AG04449 (cell line): ENCODE results near the gene KMT2C.

Source experiments
- CTCF ChIA-PET: fragments of 350-600 bp; formaldehyde crosslinking; extraction: SDS; loops from one replicate; lab custom pipeline; 2021; ENCODE audit warnings: antibody characterized with exemption; lab: Yijun Ruan, JAX
- POLR2A ChIA-PET: fragments of 400-600, 350-600 bp; formaldehyde crosslinking; extraction: SDS; loops from one replicate; lab custom pipeline; 2020; ENCODE audit warnings: antibody characterized with exemption, inconsistent platforms; lab: Yijun Ruan, JAX
- DNase-seq: peaks from one replicate; pipeline ENCODE4 v3.0.0-alpha.2; 2010; ENCODE audit warnings: low read depth, low spot score
- H3K4me3 ChIP-seq: 2 replicates; pipeline ENCODE4 v1.5.1; 2011; ENCODE audit warnings: low read depth, mild to moderate bottlenecking, control low read depth, low read length
- TF ChIP-seq, protein P1 (sequence below): IDR thresholded peaks from one replicate; pipeline ENCODE4 v1.5.1; 2011; ENCODE audit warnings: mild to moderate bottlenecking, moderate library complexity, low read length, control low read depth, inconsistent platforms; ENCODE audit not compliant: insufficient read depth; ENCODE audit errors: missing control alignments

Gene KMT2C

DNA sequence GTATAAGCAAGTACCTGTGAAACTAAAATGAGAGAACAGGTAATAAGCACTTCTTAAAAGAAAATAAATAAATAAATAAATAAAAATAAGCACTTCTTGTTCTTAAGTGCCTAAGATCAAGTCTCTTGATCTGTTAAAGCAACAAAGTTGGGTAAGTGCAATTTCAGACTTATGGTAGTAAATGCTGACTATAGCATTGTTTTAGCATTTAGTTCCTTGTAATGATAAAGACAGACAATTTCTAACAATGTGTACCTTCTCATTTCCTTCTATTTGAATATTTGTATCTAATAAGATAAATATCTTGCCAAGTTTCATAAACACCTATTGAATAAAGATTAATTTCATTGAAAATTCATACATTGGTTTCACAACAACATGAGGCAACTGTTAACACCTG lies 323.0 kb downstream of the KMT2C start:
- TF ChIP-seq, protein P1, sequence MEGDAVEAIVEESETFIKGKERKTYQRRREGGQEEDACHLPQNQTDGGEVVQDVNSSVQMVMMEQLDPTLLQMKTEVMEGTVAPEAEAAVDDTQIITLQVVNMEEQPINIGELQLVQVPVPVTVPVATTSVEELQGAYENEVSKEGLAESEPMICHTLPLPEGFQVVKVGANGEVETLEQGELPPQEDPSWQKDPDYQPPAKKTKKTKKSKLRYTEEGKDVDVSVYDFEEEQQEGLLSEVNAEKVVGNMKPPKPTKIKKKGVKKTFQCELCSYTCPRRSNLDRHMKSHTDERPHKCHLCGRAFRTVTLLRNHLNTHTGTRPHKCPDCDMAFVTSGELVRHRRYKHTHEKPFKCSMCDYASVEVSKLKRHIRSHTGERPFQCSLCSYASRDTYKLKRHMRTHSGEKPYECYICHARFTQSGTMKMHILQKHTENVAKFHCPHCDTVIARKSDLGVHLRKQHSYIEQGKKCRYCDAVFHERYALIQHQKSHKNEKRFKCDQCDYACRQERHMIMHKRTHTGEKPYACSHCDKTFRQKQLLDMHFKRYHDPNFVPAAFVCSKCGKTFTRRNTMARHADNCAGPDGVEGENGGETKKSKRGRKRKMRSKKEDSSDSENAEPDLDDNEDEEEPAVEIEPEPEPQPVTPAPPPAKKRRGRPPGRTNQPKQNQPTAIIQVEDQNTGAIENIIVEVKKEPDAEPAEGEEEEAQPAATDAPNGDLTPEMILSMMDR, result no peak
- CTCF ChIA-PET, result no interaction called here
- POLR2A ChIA-PET, result no interaction called here

DNA sequence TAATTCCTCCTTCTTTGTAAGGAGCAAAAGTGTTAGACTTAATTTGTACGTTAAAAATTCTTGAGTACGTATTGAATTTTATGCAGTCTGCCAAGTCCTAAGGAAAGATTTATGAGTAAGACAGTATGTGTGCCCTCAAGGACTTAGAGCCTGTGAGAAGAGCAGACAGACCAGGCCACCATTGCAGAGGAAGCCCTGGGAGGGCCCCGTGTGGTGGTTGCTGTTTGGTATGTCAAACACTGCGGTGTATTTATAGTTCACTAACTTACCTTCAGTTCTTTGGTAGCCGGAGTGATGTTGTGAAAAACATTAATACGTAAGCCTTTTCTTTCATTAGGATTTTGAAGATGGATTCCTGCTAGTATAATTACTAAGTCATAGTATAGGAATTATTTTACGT lies 327.4 kb downstream of the KMT2C start:
- POLR2A ChIA-PET, result no interaction called here

More for the DNA sequence above, 323.0 kb downstream of the KMT2C start:
- H3K4me3 ChIP-seq, result no peak overlapping the region
- no peak for DNase-seq

DNA sequence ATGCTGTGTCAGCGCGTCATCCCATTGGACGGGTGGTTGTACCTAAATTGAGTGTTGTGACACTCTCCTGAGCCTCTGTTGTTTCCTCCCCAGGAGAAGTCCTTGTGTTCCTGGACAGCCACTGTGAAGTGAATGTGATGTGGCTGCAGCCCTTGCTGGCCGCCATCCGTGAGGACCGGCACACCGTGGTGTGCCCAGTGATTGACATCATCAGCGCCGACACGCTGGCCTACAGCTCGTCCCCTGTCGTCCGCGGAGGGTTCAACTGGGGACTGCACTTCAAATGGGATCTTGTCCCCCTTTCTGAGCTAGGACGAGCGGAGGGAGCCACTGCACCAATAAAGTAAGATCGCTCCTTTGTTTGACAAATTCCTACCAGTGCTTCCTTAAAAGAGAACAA lies 327.9 kb downstream of the KMT2C start:
- DNase-seq, result no peak
- TF ChIP-seq, protein P1, result no peak
- ChIA-PET POLR2A (no interaction called here), CTCF (interaction anchor here (1.1 kb wide), 1 partner anchor 9 kb away, joined by 4 read pairs; no protein-coding TSS in a partner anchor)
- H3K4me3 ChIP-seq, result no peak overlapping the region

More for the DNA sequence above, 327.4 kb downstream of the KMT2C start:
- DNase-seq, result no peak
- CTCF ChIA-PET, result no interaction called here
- TF ChIP-seq, protein P1, result no peak
- H3K4me3 ChIP-seq, result no peak overlapping the region

DNA sequence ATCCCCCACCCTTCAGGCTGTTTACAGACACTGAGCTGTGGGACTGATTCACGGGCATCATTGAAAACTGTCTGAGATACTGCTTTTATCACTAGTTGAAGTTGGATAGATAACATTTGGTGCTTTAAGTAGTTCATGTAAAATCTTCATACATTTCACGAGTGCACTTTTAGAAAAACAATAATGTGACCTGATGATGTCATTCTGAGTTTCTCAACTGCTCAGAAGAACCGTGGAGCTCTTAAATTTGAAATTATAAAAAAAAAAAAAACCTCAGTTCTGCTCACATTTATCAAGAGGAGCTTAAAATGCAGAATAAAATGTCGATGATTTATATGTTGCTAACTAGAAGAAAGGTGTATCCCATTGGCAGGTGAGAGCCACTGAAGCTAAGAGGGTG lies 328.8 kb downstream of the KMT2C start:
- no peak overlapping the region for H3K4me3 ChIP-seq
- ChIA-PET CTCF (interaction anchor here (1.0 to 1.1 kb wide), 2 partner anchors 10 to 421 kb away, joined by 3 to 4 read pairs; no protein-coding TSS in a partner anchor), POLR2A (interaction anchor here (0.6 kb wide), 1 partner anchor 566 kb away, joined by 3 read pairs; no protein-coding TSS in a partner anchor)
- DNase-seq, result no peak
- TF ChIP-seq, protein P1, result no peak

DNA sequence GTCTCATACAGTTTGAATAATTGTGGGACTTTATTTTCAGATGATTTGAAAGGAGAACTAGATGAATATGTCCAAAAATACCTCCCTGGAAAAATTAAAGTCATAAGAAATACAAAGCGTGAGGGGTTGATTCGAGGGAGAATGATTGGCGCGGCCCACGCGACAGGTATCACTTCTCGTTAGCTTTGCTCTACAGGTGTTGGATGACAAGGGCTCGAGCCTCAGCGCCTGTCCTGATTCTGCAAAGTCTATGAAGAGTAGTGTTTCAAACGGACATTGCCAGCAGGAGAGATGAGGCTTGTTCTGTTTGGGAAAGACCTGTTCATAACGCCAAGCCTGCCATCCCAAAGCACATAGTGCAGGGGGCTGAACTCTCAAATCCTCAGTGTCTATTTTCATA lies 330.6 kb downstream of the KMT2C start:
- no peak overlapping the region for H3K4me3 ChIP-seq
- ChIA-PET POLR2A (no interaction called here), CTCF (no interaction called here)
- no peak for DNase-seq
- TF ChIP-seq, protein P1, result no peak

DNA sequence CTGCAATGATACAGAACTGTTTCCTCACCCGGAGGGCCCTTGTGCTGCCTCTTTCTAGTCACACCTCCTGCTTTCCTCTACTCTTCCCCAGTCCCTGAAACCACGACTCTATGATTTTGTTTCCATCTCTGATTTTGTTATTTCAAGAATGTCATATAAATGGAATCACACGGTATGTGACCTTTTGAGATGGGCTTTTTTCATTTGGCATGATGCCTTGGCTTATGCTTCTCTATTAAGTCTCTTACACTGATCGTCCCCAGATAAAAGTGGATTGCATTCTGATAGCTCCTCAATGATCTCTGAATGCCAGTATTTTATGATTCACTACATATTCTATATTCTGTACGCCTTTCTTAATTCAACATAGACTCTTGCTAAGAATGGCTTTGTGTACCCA lies 332.1 kb downstream of the KMT2C start:
- DNase-seq, result no peak
- no peak overlapping the region for H3K4me3 ChIP-seq
- TF ChIP-seq, protein P1, result no peak
- CTCF ChIA-PET, result no interaction called here
- POLR2A ChIA-PET, result no interaction called here
